RWPE1 (cell line): Measurements from ENCODE around the gene MYBL2.
A peak's percentile ranks its signal among the peaks of the same experiment; 100 is the strongest.

ENCODE experiments used
- CTCF ChIA-PET: fragments of 350-600 bp; sonication (Branson Sonifier 250); formaldehyde crosslinking; extraction: SDS; loops from one replicate; lab custom pipeline; 2021; lab: Yijun Ruan, JAX
- POLR2A ChIA-PET: fragments of 400-600 bp; formaldehyde crosslinking; extraction: SDS; loops from one replicate; lab custom pipeline; 2020; ENCODE audit warnings: antibody characterized with exemption; ENCODE audit not compliant: low non-redundant PET; lab: Yijun Ruan, JAX
- DNase-seq: peaks from one replicate; pipeline ENCODE4 v3.0.0; 2012; ENCODE audit warnings: low spot score
- H3K27ac ChIP-seq: fragments of 450-650 bp; 2 replicates; pipeline ENCODE4 v1.5.1; 2017
- TF ChIP-seq, protein P1 (sequence below): fragments of 450-650 bp; conservative IDR thresholded peaks from 2 replicates; pipeline ENCODE4 v1.5.1; 2017; ENCODE audit warnings: low read depth, mild to moderate bottlenecking

MYBL2 gene

DNA sequence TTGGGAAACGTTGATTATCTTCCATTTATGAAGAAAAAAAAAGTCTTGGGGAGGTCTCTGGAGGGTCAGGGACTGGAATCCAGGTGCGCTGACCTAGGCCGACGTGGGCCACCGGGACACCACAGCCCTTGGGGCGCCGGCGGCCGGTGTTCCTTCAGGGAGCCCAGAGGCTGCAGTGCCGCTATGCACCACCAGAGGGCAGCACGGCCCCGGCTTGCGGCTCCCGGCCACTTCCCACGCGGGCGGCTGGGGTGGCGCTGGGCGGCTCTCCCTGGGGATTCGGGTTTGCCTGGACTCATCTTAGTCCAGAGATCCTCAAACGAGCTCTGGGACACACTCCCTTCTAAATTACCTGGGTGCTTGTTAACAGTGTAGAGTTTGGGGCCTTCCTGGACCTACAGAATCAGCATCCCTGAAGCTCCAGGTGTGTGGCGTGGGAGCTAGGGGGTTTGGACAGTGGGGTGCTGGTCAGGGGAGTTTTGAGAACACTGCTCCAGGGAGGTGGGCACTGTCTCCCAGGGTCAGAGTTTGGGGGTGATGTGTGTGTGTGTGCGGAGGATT, 82.9 kb downstream of the MYBL2 start:
- TF ChIP-seq, protein P1, sequence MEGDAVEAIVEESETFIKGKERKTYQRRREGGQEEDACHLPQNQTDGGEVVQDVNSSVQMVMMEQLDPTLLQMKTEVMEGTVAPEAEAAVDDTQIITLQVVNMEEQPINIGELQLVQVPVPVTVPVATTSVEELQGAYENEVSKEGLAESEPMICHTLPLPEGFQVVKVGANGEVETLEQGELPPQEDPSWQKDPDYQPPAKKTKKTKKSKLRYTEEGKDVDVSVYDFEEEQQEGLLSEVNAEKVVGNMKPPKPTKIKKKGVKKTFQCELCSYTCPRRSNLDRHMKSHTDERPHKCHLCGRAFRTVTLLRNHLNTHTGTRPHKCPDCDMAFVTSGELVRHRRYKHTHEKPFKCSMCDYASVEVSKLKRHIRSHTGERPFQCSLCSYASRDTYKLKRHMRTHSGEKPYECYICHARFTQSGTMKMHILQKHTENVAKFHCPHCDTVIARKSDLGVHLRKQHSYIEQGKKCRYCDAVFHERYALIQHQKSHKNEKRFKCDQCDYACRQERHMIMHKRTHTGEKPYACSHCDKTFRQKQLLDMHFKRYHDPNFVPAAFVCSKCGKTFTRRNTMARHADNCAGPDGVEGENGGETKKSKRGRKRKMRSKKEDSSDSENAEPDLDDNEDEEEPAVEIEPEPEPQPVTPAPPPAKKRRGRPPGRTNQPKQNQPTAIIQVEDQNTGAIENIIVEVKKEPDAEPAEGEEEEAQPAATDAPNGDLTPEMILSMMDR = peak; percentile 100
- DNase-seq = peak; percentile 94
- ChIA-PET POLR2A (interaction anchor here (0.6 kb wide), 1 partner anchor 330 kb away, joined by 15 read pairs; no protein-coding TSS in a partner anchor), CTCF (interaction anchor here (0.5 to 4.0 kb wide), 49 partner anchors 10 to 950 kb away, joined by 3 to 80 read pairs (median 4); partner anchors contain the start of genes GTSF1L and JPH2)
- H3K27ac ChIP-seq = no peak overlapping the region

DNA sequence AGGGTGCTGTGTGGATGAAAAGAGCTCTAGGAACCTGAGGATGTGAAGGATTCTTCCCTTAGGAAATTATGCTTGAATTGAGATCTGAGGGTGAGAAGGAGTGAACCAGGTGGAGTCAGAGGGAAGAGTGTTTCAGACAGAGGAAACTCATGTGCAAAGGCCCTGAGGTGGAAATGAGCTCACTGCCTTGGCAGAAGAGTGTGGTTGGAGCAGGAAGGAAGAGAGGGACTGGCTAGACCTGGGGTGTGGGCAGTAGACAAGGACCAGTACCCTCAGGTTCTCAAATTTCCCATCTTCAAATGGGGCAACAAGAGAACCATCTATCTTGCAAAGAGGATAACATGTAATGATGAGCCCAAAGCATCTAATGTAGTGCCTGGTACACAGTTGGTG, 83.9 kb downstream of the MYBL2 start:
- H3K27ac ChIP-seq = no peak overlapping the region
- TF ChIP-seq, protein P1 = no peak
- DNase-seq = no peak
- POLR2A ChIA-PET = no interaction called here
- CTCF ChIA-PET = interaction anchor here (0.5 to 4.0 kb wide), 14 partner anchors 23 to 339 kb away, joined by 3 to 80 read pairs (median 4); no protein-coding TSS in a partner anchor

DNA sequence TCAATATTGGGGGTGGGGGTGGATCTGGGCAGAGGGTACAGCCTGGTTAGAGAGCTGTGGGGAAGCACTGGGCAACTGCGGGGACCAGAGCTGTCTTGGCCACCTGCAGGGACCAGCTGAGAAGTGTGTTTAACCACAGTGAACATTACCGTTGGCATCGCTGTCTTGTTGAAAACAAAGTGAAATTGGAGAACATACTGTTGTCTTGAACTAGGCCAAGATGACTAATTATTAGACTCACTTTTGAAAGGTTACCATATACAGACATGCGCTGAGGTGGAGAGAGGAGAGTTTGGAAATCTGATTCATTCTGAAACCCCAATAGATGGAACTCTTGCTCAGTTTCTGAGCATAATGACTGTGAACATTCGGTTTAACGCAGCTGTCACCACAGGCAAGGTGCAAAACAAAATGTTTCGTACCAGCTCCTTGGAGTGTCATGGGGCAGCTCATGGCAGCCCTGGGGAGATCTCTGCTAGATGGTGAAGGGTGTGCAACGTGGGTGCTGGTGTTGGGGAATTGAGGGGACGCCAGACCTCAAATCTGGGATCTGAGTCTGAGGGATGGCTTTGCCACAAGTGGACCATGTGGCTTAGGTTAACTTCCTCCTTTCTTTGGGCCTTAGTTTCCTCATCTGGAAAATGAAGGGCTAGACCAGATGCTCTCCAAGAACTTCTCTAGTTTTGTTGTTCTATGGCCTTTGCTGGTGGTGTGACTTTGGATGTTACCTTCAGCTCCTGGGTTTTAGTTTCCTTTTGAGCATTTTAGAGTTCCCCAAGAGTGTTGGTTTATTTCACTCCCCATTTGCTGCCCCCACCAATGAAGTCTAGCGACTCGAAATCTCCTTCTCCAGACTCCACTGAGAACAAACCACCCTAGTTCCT, 84.5 kb downstream of the MYBL2 start:
- peak; percentile 82 for DNase-seq
- CTCF ChIA-PET = interaction anchor here (0.5 to 4.0 kb wide), 9 partner anchors 22 to 330 kb away, joined by 3 to 80 read pairs (median 3); no protein-coding TSS in a partner anchor

DNA sequence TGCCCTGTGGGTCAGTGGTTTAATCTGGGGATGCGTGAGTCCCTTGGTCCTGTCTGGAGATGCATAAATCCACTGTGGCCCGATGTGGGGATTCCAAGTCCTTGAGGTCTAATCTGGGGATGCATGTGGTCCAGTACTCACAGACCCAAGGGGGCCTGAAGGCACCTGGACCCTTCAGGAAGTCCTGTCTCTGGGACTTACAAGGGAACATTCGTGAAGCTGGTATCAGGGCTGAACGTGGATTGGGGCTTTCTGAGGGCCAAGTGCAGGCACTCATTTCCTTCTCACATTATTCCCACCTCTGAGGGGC, 85.1 kb downstream of the MYBL2 start:
- ChIA-PET CTCF (no interaction called here), POLR2A (no interaction called here)
- TF ChIP-seq, protein P1 = no peak
- DNase-seq = no peak
- no peak overlapping the region for H3K27ac ChIP-seq

More for the DNA sequence above, 84.5 kb downstream of the MYBL2 start:
- H3K27ac ChIP-seq = no peak overlapping the region
- TF ChIP-seq, protein P1 = no peak
- POLR2A ChIA-PET = no interaction called here

DNA sequence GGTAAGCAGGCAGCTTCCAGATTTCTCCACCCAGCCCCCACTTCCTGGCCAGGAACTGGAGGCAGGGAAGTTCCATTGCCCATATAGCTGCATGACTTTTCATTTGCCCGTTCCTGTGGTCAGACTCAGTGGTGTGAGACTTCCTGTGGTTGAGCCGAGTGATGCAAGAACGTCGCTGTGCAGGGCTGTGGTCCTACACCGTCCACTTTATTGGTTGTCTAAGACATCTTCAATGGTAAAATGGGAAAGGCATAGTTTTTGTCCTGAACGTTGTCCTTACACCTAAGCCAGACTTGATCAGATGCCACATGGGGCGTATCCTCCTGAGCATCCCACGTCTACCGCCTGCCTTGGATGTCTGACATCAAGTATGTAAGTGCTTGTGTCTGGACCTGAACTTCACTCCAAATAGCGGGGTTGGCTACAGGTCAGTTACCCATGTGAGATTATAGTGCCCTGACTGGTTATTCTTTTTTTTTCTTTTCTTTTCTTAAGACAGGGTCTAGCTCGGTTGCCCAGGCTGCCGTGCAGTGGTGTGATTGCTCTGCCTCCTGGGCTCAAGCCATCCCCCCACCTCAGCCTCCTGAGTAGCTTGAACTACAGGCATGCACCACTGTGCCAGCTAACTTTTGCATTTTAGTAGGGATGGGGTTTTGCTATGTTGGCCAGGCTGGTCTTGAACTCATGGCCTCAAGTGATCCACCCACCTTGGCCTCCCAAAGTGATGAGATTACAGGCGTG, 85.8 kb downstream of the MYBL2 start:
- CTCF ChIA-PET = interaction anchor here (0.7 kb wide), 2 partner anchors 328 to 779 kb away, joined by 3 to 4 read pairs; no protein-coding TSS in a partner anchor

More for the DNA sequence above, 85.8 kb downstream of the MYBL2 start:
- POLR2A ChIA-PET = no interaction called here
- TF ChIP-seq, protein P1 = no peak
- no peak for DNase-seq
- no peak overlapping the region for H3K27ac ChIP-seq
